HepG2 (cell line): ENCODE measurements around the gene SHC3. TPM values are rescaled to one million over a fixed set of nuclear protein-coding genes. Genes with fewer than 3 reads are reported as not detected.

Experiments used
- ATAC-seq: fragments of 200-7000 bp; cut with Tn5 transposase; 3 replicates; pipeline ENCODE4 v1.9.1; 2020; ENCODE audit warnings: mild to moderate bottlenecking, moderate library complexity
- BruUV-seq: library from RNA; stranded (reverse); fragments of 400-500 nt; replicated peaks from 2 replicates; lab custom pipeline; 2021; lab: Mats Ljungman, UMichigan
- CTCF ChIA-PET: fragments of 300-600 bp; formaldehyde crosslinking; extraction: SDS; loops from one replicate; lab custom pipeline; 2021; ENCODE audit warnings: low total read pairs, inconsistent platforms, low intra/inter-chr PET ratio; lab: Yijun Ruan, JAX
- POLR2A ChIA-PET: fragments of 350-600 bp; sonication (Branson Sonifier 250); formaldehyde crosslinking; loops from one replicate; lab custom pipeline; 2020; ENCODE audit warnings: antibody characterized with exemption, inconsistent platforms; lab: Yijun Ruan, JAX
- DNase-seq: peaks from one replicate; pipeline ENCODE4 v3.0.0-alpha.2; 2015; ENCODE audit warnings: low spot score
- FAIRE-seq: peaks from 3 replicates; lab custom pipeline; 2011; peaks lifted over from hg19 to GRCh38; lab: Jason Lieb, UNC
- H2AFZ ChIP-seq: one replicate; pipeline ENCODE4 v1.6.1; 2011; ENCODE audit warnings: low read length, inconsistent platforms
- H3K27ac ChIP-seq: fragments of 300-600 bp; 3 replicates; pipeline ENCODE4 v1.8.0; 2011; ENCODE audit warnings: mixed run types, mild to moderate bottlenecking, mixed read lengths, low read length, inconsistent platforms; ENCODE audit not compliant: insufficient read depth; ENCODE audit errors: extremely low read length
- H3K27me3 ChIP-seq, 2 experiments: fragments of 200-600 bp in 1 of 2; 2 replicates in 1 of 2; 3 replicates in 1 of 2; pipeline versions ENCODE4 v1.6.0 to v1.8.0; 2011; ENCODE audit warnings: low read length in 2 of 2, mild to moderate bottlenecking in 2 of 2, moderate library complexity in 2 of 2, inconsistent platforms in 1 of 2; ENCODE audit not compliant: insufficient read depth in 2 of 2, control insufficient read depth in 1 of 2
- H3K36me3 ChIP-seq, 2 experiments: fragments of 200-600 bp in 1 of 2; replicated peaks in 1 of 2; 2 replicates in 1 of 2; 3 replicates in 1 of 2; pipeline versions ENCODE4 v1.5.1 to v1.8.0; 2011; ENCODE audit warnings: low read length in 2 of 2, inconsistent platforms in 1 of 2; ENCODE audit not compliant: insufficient read depth in 2 of 2, control insufficient read depth in 1 of 2
- H3K4me1 ChIP-seq: 2 replicates; pipeline ENCODE4 v1.5.1; 2012; ENCODE audit warnings: low read length, inconsistent platforms; ENCODE audit not compliant: insufficient read depth
- H3K4me2 ChIP-seq: 2 replicates; pipeline ENCODE4 v1.6.0; 2011; ENCODE audit warnings: low read depth, low read length, inconsistent platforms
- H3K4me3 ChIP-seq, 3 experiments: fragments of 200-600 bp in 1 of 3; sonication (generic), shearing (Covaris generic) in 1 of 3; replicated peaks in 1 of 3; 2 replicates each; pipeline ENCODE4 v1.5.1; 2011 to 2016; ENCODE audit warnings: low read length in 3 of 3, inconsistent platforms in 2 of 3, low read depth in 2 of 3, mild to moderate bottlenecking in 2 of 3, control low read depth in 1 of 3, mixed read lengths in 1 of 3; ENCODE audit not compliant: insufficient read depth in 1 of 3
- H3K79me2 ChIP-seq: one replicate; pipeline ENCODE4 v1.6.1; 2011; ENCODE audit warnings: low read length, inconsistent platforms; ENCODE audit not compliant: insufficient read depth
- H3K9ac ChIP-seq: 2 replicates; pipeline ENCODE4 v1.6.0; 2011; ENCODE audit warnings: mild to moderate bottlenecking, low read depth, low read length, inconsistent platforms; ENCODE audit not compliant: insufficient read depth
- H3K9me3 ChIP-seq: 2 replicates; pipeline ENCODE4 v1.5.1; 2012; ENCODE audit warnings: mild to moderate bottlenecking, low read length
- H4K20me1 ChIP-seq: 2 replicates; pipeline ENCODE4 v1.6.0; 2011; ENCODE audit warnings: inconsistent platforms, mild to moderate bottlenecking, low read length, moderate library complexity; ENCODE audit not compliant: insufficient read depth
- BRCA1 ChIP-seq: sonication (generic); formaldehyde crosslinking; IDR thresholded peaks from 2 replicates; pipeline ENCODE4 v1.4.0; 2020; ENCODE audit warnings: missing genetic modification reagents
- ZNF12 ChIP-seq: sonication (generic); formaldehyde crosslinking; IDR thresholded peaks from 2 replicates; pipeline ENCODE4 v1.5.0; 2020; ENCODE audit warnings: missing genetic modification reagents
- ZNF652 ChIP-seq: IDR thresholded peaks from 2 replicates; pipeline ENCODE4 v1.6.1; 2016; ENCODE audit warnings: low read depth, borderline replicate concordance
- WGBS: methylation state at CpG from one replicate; pipeline ENCODE4 v1.1.6; 2017; ENCODE audit warnings: low lambda C conversion rate; 5-methylcytosine and 5-hydroxymethylcytosine counted together
- in situ Hi-C: cut with HindIII; loops from 2 replicates; pipeline ENCODE4 v1.10.0; 2017; ENCODE audit warnings: low pct_unique_long_range_greater_than_20kb; ENCODE audit not compliant: extremely low pct_ligation_motif_present
- intact Hi-C: fragments of 100-400 bp; cut with micrococcal nuclease; formaldehyde crosslinking; loops from one replicate; pipeline ENCODE4 v1.10.0; 2022; ENCODE audit not compliant: unreplicated experiment
- polyA plus RNA-seq, 8 experiments: library from polyadenylated mRNA; depleted of rRNA in 3 of 8; stranded (reverse) in 7 of 8; unstranded in 1 of 8; fragments of >200 nt; fragmentation: Illumina TruSeq in 4 of 8; extraction: Trizol in 4 of 8; gene quantifications; 2 replicates each; pipeline versions ENCODE4 v1.2.1 to v1.2.3, GENCODE V29; 2011 to 2016; ENCODE audit warnings: low read depth in 4 of 8, missing spikeins in 1 of 8, mixed read lengths in 1 of 8; ENCODE audit not compliant: insufficient read depth in 1 of 8
- total RNA-seq, 5 experiments: library from RNA; depleted of rRNA; stranded (reverse); fragments of >200 nt; fragmentation: Illumina TruSeq; extraction: Trizol; gene quantifications; 2 replicates each; pipeline ENCODE4 v1.2.3, GENCODE V29; 2016; ENCODE audit warnings: low read depth in 1 of 5
- TF ChIP-seq, protein P1 (sequence below): fragments of 450-650 bp; IDR thresholded peaks from 2 replicates; pipeline ENCODE4 v1.6.1; 2016

SHC3 gene
- total and polyA plus RNA-seq, 2 of the 13 experiments (the other 11 are each of a cell fraction or from before 2014, with no cell fraction given): 0.09 to 0.89 TPM

DNA sequence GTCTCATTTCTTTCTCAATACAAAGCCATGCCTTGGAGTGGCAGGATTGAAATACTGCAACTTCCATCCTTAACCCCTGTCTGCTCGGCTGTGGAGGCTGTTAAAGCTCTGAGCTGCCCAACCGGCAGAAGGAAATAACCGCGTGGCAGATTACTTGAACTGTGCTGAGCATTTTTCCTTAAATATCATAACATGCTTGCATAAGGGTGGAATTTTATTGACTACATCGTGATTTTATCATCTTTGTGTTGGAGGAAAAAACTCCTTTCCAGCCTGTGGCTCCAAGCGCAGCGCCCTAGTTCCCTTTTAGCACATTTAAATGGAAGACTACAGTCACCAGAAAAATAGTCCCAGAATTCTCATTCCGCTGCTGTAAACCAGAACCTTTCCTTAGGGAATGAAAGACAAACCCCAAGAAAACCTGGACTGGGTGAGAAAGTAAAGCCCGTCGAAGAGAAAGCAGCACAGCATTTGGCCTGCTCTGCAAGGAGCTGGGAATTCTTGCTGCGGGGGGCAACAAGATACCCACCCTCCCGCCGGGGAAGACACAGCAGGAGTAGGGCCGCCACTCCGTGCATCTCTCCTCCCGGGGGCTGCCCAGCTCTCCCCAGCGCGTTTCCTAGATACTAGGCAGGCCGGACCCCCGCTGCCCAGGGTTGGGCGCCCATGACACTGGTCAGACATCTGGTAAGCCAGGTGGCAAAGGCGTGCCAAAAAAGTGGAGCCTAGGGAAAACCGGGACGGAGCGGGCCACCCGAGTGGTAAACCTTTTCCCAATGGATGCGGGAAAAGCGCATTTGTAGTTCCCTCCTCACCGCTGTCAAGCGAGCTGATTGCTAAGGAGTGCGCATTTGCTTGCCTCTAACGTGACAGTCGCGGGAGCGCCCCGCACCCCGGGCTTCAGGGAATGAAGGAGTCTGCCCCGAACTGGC lies 1.3 kb downstream of the SHC3 start:
- intact Hi-C loops (no loop called here), in situ Hi-C loops (no loop called here)
- no peaks in the 10 kb centered on the region for H3K36me3 ChIP-seq
- peak overlapping the region in 1 of 3 experiments; percentile 41; a peak in 1 of 6 replicates for H3K4me3 ChIP-seq
- H4K20me1 ChIP-seq: no peaks in the 10 kb centered on the region
- TF ChIP-seq ZNF652 (CRISPR knock-in tag) (0 out of 2 replicates have a peak, but pooled peaks have one; percentile 52), BRCA1 (CRISPR knock-in tag) (no peak)
- peaks cover 5 to 37% of the 10 kb centered on the region in 2 experiments; a peak in 4 of 5 replicates for H3K27me3 ChIP-seq
- no peaks in the 10 kb centered on the region for H3K79me2 ChIP-seq
- H2AFZ ChIP-seq: no peak overlapping the region
- no peak overlapping the region for H3K27ac ChIP-seq
- no peaks in the 10 kb centered on the region for H3K9me3 ChIP-seq
- FAIRE-seq (no peak), ATAC-seq (no peak), DNase-seq (no peak)
- no peak overlapping the region for H3K9ac ChIP-seq
- no TSS peak for BruUV-seq
- peak overlapping the region; percentile 49; the same call in 1 of the 2 replicates for H3K4me2 ChIP-seq
- WGBS: 28% methylated on average over 17 of the region's 38 CpGs
- ChIA-PET POLR2A (no interaction called here), CTCF (no interaction called here)
- peaks cover 27% of the 10 kb centered on the region for H3K4me1 ChIP-seq

DNA sequence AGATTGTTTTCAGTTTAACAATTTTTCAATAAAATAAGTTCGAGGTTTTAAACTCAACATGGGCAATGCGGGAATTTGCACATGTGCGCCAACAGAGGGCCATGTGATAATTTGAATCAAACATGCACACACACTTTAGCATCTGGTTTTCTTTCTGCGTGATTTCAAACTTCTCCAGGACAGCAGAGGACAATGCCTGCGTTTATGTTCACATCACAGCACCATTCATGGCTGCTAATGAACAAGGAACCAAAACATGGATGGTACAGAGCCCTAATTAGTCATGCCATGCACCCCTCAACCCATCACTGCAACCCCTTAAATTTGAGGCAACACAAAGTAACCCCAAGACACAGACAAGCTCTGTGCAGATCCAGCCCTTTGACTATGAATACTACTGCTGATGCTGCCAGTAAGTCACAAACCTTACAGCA lies 2.8 kb downstream of the SHC3 start:
- no peak overlapping the region for H3K4me3 ChIP-seq
- no peak overlapping the region for H3K27ac ChIP-seq
- H3K9ac ChIP-seq: no peak overlapping the region
- no peak overlapping the region for H2AFZ ChIP-seq
- intact Hi-C loops: no loop called here
- FAIRE-seq: no peak
- H3K4me1 ChIP-seq: peaks cover 28% of the 10 kb centered on the region
- CTCF ChIA-PET: no interaction called here
- in situ Hi-C loops: no loop called here
- no peaks in the 10 kb centered on the region for H3K9me3 ChIP-seq
- H3K36me3 ChIP-seq: no peaks in the 10 kb centered on the region
- peaks cover 5 to 37% of the 10 kb centered on the region in 2 experiments; a peak in 4 of 5 replicates for H3K27me3 ChIP-seq
- no peak overlapping the region for H3K4me2 ChIP-seq
- no peaks in the 10 kb centered on the region for H3K79me2 ChIP-seq
- no peak for DNase-seq
- no TSS peak for BruUV-seq
- TF ChIP-seq, protein P1, sequence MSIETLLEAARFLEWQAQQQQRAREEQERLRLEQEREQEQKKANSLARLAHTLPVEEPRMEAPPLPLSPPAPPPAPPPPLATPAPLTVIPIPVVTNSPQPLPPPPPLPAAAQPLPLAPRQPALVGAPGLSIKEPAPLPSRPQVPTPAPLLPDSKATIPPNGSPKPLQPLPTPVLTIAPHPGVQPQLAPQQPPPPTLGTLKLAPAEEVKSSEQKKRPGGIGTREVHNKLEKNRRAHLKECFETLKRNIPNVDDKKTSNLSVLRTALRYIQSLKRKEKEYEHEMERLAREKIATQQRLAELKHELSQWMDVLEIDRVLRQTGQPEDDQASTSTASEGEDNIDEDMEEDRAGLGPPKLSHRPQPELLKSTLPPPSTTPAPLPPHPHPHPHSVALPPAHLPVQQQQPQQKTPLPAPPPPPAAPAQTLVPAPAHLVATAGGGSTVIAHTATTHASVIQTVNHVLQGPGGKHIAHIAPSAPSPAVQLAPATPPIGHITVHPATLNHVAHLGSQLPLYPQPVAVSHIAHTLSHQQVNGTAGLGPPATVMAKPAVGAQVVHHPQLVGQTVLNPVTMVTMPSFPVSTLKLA: peak; percentile 86
- no peak for TF ChIP-seq ZNF12 (CRISPR knock-in tag)
- H4K20me1 ChIP-seq: no peaks in the 10 kb centered on the region
- POLR2A ChIA-PET: no interaction called here
- no peak for ATAC-seq
- WGBS: 63% methylated on average over 5 of the region's 5 CpGs
